HG03097 (cell line): ENCODE results near the gene CPOX.
"Not testable (repeated sequence)": the region's sequence is repeated elsewhere in the genome, so short reads cannot be mapped to it uniquely, and the experiment has no call there.

Source experiments
- ATAC-seq: cut with Tn5 transposase; IDR thresholded peaks from one replicate; pipeline ENCODE4 v1.9.1; 2021; ENCODE audit not compliant: unreplicated experiment, low FRiP score

CPOX gene

GRCh38 chr3:98593046-98593936 is at the start of gene CPOX:
Gene CPOX (minus strand): TSS chr3:98593611. CDS start chr3:98593504, 107 bp downstream.
- peak; percentile 92 for ATAC-seq

GRCh38 chr3:98642769-98643168 is 49.4 kb upstream of the CPOX start:
- not testable (repeated sequence) for ATAC-seq

DNA sequence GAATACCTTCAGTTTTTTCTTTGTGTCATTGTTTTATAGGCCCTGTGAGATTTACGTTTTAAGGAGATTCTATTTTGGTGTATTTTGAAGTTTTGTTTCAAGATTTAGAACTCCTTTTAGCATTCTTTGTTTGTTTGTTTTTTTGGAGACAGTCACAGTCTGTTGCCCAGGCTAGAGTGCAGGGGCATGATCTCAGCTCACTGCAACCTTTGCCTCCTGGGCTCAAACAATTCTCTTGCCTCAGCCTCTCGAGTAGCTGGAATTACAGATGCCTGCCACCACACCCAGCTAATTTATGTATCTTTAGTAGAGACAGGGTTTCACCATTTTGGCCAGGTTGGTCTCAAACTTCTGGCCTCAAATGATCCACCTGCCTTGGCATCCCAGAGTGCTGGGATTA is 48.3 kb upstream of the CPOX start:
- not testable (repeated sequence) for ATAC-seq

DNA sequence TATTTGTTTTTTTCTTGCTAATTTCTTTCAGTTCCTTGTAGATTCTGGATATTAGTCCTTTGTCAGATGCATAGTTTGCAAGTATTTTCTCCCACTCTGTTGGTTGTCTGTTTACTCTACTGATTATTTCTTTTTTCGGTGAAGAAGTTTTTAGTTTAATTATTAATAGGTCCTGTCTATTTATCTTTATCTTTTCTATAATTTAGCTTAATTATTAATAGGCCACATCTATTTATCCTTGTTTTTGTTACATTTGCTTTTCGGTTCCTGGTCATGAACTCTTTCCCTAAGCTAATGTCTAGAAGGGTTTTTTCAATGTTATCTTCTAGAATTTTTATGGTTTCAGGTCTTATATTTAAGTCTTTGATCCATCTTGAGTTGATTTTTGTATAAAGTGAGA is 45.1 kb upstream of the CPOX start:
- ATAC-seq = not testable (repeated sequence)

GRCh38 chr3:98630416-98630815 is 37.0 kb upstream of the CPOX start:
- ATAC-seq = no peak

DNA sequence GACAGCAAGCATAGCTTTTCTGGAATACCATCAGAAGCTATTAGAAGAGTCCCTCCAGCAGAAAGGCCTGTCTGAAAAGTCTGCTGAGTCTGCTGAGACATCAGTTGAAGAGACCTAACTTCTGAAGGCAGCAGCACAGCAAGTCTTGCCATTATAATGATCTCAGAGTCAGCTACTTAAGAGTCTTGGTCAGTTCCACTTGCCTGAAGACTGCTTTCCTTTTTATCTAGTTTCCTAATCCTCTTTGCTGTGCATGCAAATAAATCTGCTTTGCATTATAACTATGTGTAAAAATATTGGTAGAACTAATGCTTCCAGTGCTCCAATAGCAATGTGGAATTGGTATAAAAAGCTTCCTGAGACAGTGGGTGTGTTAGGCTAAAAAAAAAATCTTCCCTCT is 34.9 kb upstream of the CPOX start:
- no peak for ATAC-seq

DNA sequence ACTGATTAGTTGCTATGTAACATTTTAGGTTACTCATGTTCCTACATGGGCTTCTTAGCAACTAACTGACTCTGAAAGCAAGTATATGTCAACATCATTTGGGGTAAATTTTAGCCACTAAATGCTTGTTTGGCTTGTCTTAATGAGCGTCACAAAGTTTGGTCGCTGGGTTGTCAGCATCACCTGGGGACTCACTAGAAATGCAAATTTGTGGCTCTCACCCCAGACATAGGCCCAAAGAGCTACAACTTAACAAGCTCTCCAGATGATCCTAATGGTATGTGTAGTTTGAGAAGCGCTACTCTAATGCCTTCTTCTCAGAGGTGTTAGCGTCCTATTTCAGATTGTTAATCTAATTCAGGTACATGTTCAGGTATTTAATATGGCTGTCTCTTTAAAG is 32.7 kb upstream of the CPOX start:
- ATAC-seq = no peak

DNA sequence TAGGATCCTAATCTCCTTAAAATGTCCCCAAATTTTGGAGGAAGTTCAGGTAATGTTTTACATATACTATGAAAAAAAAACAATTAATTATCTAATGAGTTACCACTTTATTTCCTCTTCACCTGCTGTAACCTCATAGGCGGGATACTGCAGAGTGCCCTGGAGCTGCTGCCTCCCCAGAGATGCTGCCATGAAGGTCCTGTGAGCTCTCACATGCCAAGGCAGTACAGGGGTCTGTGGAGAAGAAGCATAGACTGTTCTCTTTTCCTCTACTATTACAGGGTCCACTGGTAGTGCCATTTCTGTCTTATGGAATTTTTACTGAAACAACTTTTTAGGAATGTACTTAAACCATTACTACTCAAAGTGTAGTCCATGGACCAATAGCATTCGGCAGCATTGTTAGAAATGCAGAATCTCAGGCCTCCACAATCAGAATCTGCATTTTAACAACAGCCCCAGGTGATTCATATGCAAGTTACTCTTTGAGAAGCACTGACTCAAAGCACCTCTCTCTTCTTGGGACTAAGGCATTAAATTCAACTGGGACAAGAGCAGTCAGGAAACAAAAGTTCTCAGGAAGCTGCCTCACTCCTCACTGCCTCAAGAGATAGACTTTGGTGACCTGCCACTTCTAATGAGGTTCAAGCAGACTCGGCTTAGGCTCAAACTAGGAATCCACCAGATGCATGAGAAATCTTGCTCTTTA is 30.3 kb upstream of the CPOX start:
- ATAC-seq = no peak

GRCh38 chr3:98617841-98618240 is 24.4 kb upstream of the CPOX start:
- no peak for ATAC-seq

DNA sequence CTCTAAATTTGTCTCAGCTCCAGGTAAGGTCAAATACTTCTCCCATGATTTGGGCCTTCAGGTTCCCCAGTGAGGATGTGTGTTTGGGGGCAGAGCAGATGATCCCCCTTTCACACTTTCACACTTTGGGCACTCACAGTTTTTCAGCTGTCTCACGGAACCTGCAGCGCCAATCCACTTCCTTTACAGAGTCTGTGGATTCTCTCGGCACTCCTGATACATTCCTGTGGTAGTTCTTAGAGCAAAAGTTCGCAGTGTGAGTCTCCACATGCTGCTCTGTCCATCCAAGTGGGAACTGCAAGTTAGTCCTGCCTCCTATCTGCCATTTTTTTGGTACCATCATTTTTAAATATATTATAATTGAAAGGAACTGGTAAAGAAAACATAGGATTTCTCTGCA is 20.2 kb upstream of the CPOX start:
- ATAC-seq = no peak

GRCh38 chr3:98612996-98613517 is 19.6 kb upstream of the CPOX start:
- ATAC-seq = peak; percentile 85

DNA sequence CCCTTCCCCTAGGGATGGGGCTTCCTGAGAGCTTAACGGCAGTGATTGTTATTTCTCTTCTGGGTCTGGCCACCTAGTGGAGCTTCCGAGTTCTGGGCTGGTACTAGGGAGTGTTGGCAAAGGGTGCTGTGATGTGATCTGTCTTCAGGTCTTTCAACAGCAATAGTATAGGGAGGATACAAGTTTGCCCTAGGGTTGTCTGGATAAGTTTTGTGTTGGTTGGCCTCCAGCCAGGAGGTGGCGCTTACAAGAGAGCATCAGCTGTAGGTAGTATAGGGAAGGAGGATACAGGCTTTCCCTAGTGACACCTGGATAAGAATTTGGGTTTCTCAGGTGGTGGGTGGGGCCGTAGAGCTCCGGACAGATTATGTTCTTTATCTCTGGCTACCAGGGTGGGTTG is 19.2 kb upstream of the CPOX start:
- peak; percentile 61 for ATAC-seq

DNA sequence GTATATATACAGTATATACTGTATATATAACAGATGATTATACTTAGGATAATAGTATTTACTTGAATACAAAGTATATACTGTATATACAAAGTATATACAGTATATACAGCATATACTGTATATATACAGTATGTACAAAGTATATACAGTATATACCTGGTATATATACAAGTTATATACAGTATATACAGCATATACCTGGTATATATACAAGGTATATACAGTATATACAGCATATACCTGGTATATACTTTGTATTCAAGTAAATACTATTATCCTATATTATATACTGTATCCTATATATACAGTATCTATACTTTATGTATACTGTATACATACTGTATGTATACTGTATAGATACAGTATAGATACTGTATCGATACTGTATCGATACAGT is 14.6 kb upstream of the CPOX start:
- ATAC-seq = no peak

DNA sequence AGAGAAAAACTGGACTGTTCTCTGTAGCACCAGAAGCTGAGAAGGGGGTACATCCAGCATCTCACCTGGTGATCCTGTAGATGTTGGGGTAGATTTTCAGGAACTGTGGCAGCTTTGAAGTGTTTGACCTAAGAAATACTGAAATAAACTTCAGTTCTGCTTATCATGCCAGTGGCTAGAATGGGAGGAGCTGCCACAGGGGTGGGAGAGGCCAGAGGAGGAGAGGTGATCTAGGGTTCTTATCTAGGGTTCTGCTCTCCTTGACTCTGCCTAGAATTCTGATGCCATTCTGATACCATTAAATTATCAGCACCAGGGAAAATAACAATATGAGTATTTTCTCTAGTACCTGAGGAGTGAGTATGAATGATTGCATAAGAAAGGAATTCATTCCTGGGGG is 10.2 kb upstream of the CPOX start:
- no peak for ATAC-seq

- peak; percentile 61 for ATAC-seq
These were observed 8.8 kb upstream of the CPOX start for GRCh38 chr3:98602078-98602678.

DNA sequence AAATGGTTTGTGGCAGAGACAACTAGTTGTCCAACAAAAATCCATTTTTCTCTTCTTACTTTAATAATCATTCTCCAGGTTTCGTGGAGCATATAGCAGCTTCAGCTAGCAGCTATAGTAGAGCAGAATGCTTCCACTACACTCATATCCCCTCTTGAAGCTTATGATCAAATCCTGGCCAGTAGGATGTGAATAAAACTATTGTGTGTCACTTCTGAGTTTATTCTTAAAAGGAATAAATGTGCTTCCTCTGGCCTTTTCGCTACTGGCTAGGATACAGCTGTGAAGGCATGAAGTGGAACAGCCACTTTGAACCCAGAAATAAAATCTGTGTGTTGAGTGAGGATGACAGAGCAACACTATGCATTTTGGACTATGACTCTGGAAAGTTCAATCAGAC is 7.8 kb upstream of the CPOX start:
- ATAC-seq = no peak

DNA sequence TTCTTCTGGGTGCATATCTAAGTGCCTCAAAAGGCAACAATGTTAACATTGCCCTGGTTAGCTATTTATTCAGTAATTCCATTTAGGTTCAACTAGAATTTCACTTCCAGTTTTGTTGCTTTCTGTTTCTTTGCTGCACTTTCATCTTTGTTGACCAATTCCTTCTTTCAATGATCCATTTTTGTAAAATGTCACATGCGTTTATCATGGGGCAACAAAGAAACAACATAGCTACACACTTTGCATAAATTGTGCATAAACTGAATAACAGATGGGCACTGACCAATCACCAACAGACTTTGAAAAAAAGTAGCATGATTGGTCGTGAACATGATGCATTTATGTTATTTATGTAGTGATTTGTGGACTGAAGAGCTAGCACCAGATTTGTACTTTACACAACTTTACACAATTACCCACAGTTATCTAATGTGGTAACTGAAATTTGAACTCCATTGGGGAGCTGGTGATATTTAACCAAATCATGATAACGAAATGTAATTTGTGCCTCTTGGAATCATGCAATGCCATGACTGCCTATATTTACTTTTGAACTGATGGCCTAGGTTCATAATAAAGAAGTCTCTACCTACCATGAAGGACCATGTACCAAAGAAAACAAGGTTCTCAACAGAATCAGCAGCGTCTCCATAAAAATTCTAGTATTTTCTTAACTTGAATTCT is 7.1 kb upstream of the CPOX start:
- ATAC-seq = peak; percentile 43

GRCh38 chr3:98599647-98600411 is 6.4 kb upstream of the CPOX start:
- no peak for ATAC-seq

DNA sequence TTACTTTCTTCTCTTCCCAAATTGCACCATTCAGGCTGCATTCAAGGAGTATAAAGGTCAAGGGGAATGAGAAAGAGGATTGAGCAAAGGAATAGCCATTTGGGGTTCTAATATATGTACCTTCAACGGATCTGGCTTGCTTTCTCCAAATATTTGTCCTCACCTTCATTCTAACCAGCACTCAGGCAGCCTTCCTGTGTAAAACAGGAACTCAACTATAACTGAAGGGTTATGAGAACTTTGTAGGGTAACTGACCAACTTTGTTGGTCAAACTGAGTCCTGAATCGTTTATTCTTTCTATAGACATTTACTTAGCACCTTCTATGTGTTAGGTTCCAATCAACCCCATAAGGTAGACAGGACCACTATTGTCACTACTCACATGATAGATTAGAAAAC is 5.1 kb upstream of the CPOX start:
- ATAC-seq = no peak
